Adrenal gland (tissue), 5 donors: Measurements from ENCODE around the gene IMPA2.

ENCODE experiments used
- POLR2A ChIP-seq, 2 donors: fragments of 450-650 bp; IDR thresholded peaks; one replicate each; pipeline ENCODE4 v1.6.1; 2017; ENCODE audit warnings: antibody characterized with exemption in 2 of 2, mild to moderate bottlenecking in 2 of 2, moderate library complexity in 1 of 2
- TF ChIP-seq, protein P1 (sequence below), 6 experiments: fragments of 450-650 bp in 4 of 6; fragments of 200-600 bp in 2 of 6; sonication (generic) in 1 of 6; IDR thresholded peaks; 1 replicate in 5 of 6; 2 replicates in 1 of 6; pipeline versions ENCODE4 v1.5.1 to v1.8.0; 2016 to 2021; ENCODE audit warnings: antibody characterized with exemption in 6 of 6, mild to moderate bottlenecking in 2 of 6, moderate library complexity in 1 of 6
- donor health status: DM: no; HTN: no; CAD: no.

DNA sequence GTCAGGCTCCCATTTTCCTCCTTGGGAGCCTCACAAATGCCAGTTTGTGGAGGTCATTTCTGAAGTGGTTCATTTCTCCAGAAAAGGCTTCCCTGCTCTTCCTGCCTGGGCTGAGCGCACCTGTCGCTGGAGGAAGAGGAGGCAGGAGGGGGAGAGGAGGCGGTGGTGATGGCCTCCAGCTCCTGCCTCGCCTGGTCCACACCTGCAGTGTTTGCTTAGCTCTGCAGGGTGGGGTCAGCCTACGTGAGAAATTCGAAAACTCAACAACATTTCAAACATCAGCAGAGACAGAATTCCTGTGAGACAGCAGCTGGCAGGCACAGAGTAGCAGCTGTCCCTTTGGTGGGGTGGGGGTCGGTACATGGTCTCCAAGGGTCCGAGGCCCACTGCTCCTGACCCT, 7.9 kb downstream of the IMPA2 start:
- no peak for TF ChIP-seq POLR2A (IDR thresholded peaks at IDR 0.05)
- TF ChIP-seq, protein P1, sequence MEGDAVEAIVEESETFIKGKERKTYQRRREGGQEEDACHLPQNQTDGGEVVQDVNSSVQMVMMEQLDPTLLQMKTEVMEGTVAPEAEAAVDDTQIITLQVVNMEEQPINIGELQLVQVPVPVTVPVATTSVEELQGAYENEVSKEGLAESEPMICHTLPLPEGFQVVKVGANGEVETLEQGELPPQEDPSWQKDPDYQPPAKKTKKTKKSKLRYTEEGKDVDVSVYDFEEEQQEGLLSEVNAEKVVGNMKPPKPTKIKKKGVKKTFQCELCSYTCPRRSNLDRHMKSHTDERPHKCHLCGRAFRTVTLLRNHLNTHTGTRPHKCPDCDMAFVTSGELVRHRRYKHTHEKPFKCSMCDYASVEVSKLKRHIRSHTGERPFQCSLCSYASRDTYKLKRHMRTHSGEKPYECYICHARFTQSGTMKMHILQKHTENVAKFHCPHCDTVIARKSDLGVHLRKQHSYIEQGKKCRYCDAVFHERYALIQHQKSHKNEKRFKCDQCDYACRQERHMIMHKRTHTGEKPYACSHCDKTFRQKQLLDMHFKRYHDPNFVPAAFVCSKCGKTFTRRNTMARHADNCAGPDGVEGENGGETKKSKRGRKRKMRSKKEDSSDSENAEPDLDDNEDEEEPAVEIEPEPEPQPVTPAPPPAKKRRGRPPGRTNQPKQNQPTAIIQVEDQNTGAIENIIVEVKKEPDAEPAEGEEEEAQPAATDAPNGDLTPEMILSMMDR (IDR thresholded peaks at IDR 0.05): no peak
